ENCODE results near the gene SPTB.

SPTB gene

DNA sequence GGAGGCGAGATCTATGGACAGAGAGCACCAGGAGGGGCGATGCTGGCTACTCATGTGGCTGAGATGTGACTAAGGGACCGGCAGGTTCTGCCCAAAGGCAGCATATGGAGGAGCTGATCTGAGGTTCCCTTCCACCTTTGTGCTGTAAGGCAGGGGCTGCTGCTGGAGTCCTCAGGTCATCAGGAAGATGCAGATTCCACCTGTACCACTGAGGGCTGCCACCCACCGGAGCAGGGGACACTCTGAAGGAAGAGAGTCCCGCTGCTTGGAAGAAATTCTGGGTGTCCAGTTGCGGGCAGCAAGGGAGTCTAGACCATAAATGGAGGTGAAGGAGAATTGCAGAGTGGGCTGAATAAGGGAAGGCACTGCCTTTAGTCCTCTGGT is 120.2 kb downstream of the SPTB start:
- DNase-seq: no peak
- Histone ChIP-seq H3K4me3 (ENCODE audit: low read depth, low read length) (no peak overlapping the region), H3K9me3 (no peaks in the 10 kb centered on the region), H3K4me1 (peaks cover 51% of the 10 kb centered on the region), H3K27me3 (no peaks in the 10 kb centered on the region), H3K36me3 (no peaks in the 10 kb centered on the region)
- TF ChIP-seq, protein P1, sequence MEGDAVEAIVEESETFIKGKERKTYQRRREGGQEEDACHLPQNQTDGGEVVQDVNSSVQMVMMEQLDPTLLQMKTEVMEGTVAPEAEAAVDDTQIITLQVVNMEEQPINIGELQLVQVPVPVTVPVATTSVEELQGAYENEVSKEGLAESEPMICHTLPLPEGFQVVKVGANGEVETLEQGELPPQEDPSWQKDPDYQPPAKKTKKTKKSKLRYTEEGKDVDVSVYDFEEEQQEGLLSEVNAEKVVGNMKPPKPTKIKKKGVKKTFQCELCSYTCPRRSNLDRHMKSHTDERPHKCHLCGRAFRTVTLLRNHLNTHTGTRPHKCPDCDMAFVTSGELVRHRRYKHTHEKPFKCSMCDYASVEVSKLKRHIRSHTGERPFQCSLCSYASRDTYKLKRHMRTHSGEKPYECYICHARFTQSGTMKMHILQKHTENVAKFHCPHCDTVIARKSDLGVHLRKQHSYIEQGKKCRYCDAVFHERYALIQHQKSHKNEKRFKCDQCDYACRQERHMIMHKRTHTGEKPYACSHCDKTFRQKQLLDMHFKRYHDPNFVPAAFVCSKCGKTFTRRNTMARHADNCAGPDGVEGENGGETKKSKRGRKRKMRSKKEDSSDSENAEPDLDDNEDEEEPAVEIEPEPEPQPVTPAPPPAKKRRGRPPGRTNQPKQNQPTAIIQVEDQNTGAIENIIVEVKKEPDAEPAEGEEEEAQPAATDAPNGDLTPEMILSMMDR (IDR thresholded peaks at IDR 0.05; ENCODE audit: low read depth, low read length): no peak

DNA sequence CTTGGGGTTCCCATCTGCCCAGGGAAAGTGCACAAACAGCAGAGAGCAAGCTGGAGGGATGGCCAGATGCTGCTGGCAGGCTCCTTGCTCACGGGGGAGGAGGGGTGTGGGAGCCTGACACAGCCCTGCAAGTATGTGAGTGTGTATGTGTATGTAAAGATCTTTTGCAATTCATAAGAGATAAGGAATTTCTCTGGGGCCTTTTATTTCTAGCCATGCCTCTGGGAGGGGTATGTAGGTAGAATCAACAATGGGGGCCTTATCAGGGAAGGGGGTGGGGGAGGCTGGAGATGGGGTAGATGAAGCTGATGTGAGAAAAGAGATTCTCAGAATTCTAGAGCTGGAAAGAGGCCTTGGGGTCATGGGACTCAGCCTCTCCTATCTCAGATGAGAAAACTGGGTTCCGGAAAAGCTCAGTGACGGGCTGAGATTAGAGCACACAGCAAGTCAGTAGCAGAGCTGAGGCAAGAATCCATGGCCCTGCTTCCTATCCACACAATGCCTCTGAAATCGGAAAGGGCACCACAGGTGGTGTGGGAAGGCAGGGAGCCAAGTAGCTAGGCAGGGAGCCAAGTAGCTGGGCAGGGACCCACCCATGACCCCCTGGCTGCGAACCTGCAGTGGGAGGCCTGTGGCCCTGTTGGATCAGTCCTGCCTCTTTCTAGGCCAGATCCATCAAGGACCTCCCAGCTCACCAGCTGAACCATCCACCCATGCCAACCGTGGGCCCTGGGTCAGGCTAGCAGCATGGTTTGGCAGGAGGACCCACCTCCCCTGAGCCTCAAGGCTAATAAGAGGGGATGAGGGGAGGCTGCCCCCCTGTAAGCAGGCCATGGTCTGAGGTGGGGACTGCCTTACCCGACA is 120.8 kb downstream of the SPTB start:
- Histone ChIP-seq H3K27me3 (no peaks in the 10 kb centered on the region), H3K4me3 (ENCODE audit: low read depth, low read length) (no peak overlapping the region), H3K4me1 (peaks cover 45% of the 10 kb centered on the region), H3K9me3 (no peaks in the 10 kb centered on the region), H3K36me3 (no peaks in the 10 kb centered on the region)
- TF ChIP-seq, protein P1 (IDR thresholded peaks at IDR 0.05; ENCODE audit: low read depth, low read length): no peak
- DNase-seq: peak; percentile 63

DNA sequence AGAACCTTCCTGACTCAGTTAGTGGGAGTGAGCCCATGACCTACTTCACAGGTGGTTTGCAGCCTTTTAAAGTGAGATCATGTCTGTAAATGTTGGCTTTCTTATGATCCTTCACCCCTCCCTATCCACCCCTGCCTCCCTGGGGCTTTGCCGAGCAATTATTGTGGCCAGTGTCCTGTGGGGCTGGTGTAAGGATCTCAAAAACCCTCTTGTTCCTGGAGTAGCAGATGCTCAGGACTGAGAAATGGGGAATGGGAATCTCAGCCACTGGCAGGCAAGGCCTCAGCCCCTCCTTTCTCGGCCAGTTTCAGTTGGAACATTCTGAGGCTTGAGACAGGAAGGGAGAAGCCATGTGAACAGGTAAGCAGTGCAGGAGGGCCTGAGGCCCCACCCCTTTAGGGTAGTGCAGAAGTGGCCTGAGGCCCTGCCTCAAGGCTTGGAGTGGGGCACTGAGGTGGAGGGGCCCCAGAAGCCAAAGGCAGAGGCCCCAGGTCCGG is 121.6 kb downstream of the SPTB start:
- no peaks in the 10 kb centered on the region for H3K36me3 ChIP-seq
- peaks cover 38% of the 10 kb centered on the region for H3K4me1 ChIP-seq
- H3K27me3 ChIP-seq: no peaks in the 10 kb centered on the region
- no peak overlapping the region for H3K4me3 ChIP-seq (ENCODE audit: low read depth, low read length)
- DNase-seq: no peak
- TF ChIP-seq, protein P1 (IDR thresholded peaks at IDR 0.05; ENCODE audit: low read depth, low read length): no peak
- no peaks in the 10 kb centered on the region for H3K9me3 ChIP-seq

DNA sequence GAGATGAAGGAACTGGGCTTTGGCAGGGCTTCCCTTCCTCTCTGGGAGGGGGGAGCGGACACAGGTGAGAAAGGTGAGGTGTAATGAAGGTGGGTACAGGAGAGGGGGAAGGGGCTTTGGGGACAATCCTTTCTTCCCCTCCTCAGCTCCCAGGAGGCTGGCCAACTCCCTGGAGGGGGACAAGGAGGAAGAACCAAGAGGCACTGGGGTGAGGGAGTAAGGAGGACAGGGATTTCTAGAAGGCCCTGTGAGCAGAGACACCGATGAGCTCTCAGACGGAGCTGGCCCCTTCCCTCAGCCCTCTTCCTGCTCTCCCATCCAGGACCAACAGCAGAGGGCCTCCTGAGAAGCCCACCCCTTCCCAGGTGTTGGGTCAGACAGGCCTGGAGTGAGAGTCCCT is 122.1 kb downstream of the SPTB start:
- Histone ChIP-seq H3K9me3 (no peaks in the 10 kb centered on the region), H3K4me1 (peaks cover 36% of the 10 kb centered on the region), H3K27me3 (no peaks in the 10 kb centered on the region), H3K36me3 (no peaks in the 10 kb centered on the region), H3K4me3 (ENCODE audit: low read depth, low read length) (no peak overlapping the region)
- peak; percentile 2 for DNase-seq
- TF ChIP-seq, protein P1 (IDR thresholded peaks at IDR 0.05; ENCODE audit: low read depth, low read length): no peak

DNA sequence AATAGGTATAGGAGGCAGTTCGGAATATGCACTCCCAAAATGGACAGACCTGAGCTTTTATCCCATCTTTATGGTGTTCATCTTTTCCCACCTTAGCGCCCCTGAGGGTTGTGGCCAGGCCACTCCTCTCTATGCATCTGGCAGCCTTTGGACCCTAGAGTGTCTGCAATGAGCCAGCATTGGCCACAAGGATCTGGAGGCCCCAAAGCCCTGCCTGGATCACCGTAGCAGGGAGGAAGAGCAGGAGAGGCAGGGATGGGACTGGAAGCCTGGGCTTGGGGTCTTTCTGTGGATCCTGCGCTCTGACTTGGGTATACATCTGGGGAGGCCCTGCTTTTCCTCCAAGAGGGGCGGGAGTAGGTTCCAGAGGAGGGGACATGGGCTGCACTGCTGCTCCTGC is 123.0 kb downstream of the SPTB start:
- DNase-seq: no peak
- TF ChIP-seq, protein P1 (IDR thresholded peaks at IDR 0.05; ENCODE audit: low read depth, low read length): no peak
- no peaks in the 10 kb centered on the region for H3K9me3 ChIP-seq
- H3K4me3 ChIP-seq (ENCODE audit: low read depth, low read length): no peak overlapping the region
- H3K36me3 ChIP-seq: no peaks in the 10 kb centered on the region
- H3K27me3 ChIP-seq: no peaks in the 10 kb centered on the region
- peaks cover 36% of the 10 kb centered on the region for H3K4me1 ChIP-seq

DNA sequence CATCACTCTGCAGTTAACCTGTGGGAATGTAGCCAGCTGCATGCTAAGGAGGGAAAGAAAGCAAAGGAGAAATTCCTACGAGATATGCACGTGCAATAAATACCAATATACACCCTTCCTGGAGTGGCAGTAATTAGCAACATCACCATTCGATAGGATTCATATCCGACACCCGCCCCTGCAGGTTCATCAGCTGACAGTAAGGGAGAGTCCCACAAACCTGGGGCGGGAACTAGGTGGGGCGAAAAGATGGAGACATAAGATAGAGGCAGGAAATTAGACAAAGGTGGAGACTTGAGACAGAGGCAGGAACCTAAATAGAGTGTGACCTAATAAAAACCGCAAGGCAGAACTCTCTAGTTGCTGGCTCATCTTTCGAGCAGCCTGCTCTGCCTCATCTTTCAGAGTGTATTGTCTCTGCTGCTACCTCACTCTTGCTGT is 123.9 kb downstream of the SPTB start:
- TF ChIP-seq, protein P1 (IDR thresholded peaks at IDR 0.05; ENCODE audit: low read depth, low read length): no peak
- no peak overlapping the region for H3K4me3 ChIP-seq (ENCODE audit: low read depth, low read length)
- H3K9me3 ChIP-seq: no peaks in the 10 kb centered on the region
- H3K27me3 ChIP-seq: no peaks in the 10 kb centered on the region
- H3K4me1 ChIP-seq: peaks cover 29% of the 10 kb centered on the region
- no peak for DNase-seq
- no peaks in the 10 kb centered on the region for H3K36me3 ChIP-seq

Data from BE2C (cell line).